Measurements from ENCODE around the gene GRM3. TPM values are rescaled to one million over a fixed set of nuclear protein-coding genes. Genes with fewer than 3 reads are reported as not detected.

The GRM3 gene
- total RNA-seq, 4 donors from 2014 or later: not detected

GRCh38 chr7:86784765-86785164 lies 141.1 kb downstream of the GRM3 start:
- Histone ChIP-seq H3K9me3 (no peaks in the 10 kb centered on the region), H3K27ac (no peak overlapping the region), H3K36me3 (no peaks in the 10 kb centered on the region), H3K4me3 (replicated peaks in 1 of 3) (no peak overlapping the region), H3K27me3 (no peaks in the 10 kb centered on the region), H3K4me1 (no peaks in the 10 kb centered on the region)
- DNase-seq: no peak
- intact Hi-C loops (cut with DNase I): no loop called here
- TF ChIP-seq CTCF (IDR thresholded peaks at IDR 0.05) (no peak), POLR2A (IDR thresholded peaks at IDR 0.05) (no peak)
- WGBS, 2 donors: 79 to 89% methylated on average over 2 of the region's 2 CpGs

DNA sequence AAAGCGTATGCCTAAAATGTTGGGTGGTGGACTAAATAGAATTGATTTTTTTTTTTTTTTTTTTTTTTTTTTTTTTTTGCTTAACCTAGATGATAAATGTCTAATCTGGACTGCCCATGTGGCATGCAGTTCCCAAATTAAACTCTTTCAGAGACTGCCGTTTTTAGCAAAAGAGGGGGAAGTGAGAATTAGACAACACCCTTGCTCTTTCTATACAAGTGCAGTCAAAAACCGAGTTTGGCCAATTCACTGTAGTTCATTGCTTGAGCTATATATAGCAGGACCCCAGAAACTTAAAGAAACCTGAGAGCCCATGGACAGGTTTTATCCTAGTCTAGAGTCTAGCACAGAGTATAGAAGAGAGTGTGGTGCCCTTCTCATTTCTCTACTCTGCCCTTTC lies 141.9 kb downstream of the GRM3 start:
- Histone ChIP-seq H3K4me3 (replicated peaks in 1 of 3) (no peak overlapping the region), H3K27me3 (no peaks in the 10 kb centered on the region), H3K4me1 (no peaks in the 10 kb centered on the region), H3K27ac (no peak overlapping the region), H3K36me3 (no peaks in the 10 kb centered on the region), H3K9me3 (no peaks in the 10 kb centered on the region)
- no peak for DNase-seq
- 77 to 91% methylated on average over 3 of the region's 3 CpGs for WGBS, 2 donors
- intact Hi-C loops (cut with DNase I): no loop called here
- TF ChIP-seq CTCF (IDR thresholded peaks at IDR 0.05) (no peak), POLR2A (IDR thresholded peaks at IDR 0.05) (no peak)

DNA sequence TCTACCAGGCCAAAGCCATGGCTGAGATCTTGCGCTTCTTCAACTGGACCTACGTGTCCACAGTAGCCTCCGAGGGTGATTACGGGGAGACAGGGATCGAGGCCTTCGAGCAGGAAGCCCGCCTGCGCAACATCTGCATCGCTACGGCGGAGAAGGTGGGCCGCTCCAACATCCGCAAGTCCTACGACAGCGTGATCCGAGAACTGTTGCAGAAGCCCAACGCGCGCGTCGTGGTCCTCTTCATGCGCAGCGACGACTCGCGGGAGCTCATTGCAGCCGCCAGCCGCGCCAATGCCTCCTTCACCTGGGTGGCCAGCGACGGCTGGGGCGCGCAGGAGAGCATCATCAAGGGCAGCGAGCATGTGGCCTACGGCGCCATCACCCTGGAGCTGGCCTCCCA lies 142.7 kb downstream of the GRM3 start:
- no peak for DNase-seq
- Histone ChIP-seq H3K4me1 (no peaks in the 10 kb centered on the region), H3K4me3 (replicated peaks in 1 of 3) (no peak overlapping the region), H3K27ac (no peak overlapping the region), H3K27me3 (no peaks in the 10 kb centered on the region), H3K9me3 (no peaks in the 10 kb centered on the region), H3K36me3 (no peaks in the 10 kb centered on the region)
- WGBS, 2 donors: 95 to 97% methylated on average over 14 to 32 of the region's 36 CpGs
- intact Hi-C loops (cut with DNase I): no loop called here
- TF ChIP-seq CTCF (IDR thresholded peaks at IDR 0.05): no peak
- no peak for TF ChIP-seq POLR2A (IDR thresholded peaks at IDR 0.05)

- Histone ChIP-seq H3K27me3 (no peaks in the 10 kb centered on the region), H3K27ac (no peak overlapping the region), H3K36me3 (no peaks in the 10 kb centered on the region), H3K4me3 (replicated peaks in 1 of 3) (no peak overlapping the region), H3K9me3 (no peaks in the 10 kb centered on the region), H3K4me1 (no peaks in the 10 kb centered on the region)
- intact Hi-C loops (cut with DNase I): no loop called here
- no peak for DNase-seq
- TF ChIP-seq POLR2A (IDR thresholded peaks at IDR 0.05) (no peak), CTCF (IDR thresholded peaks at IDR 0.05) (no peak)
- WGBS, 2 donors: 43 to 51% methylated on average over 1 of the region's 1 CpG
These were observed 145.2 kb downstream of the GRM3 start for GRCh38 chr7:86788948-86789347.

- no peak for DNase-seq
- Histone ChIP-seq H3K4me1 (no peaks in the 10 kb centered on the region), H3K4me3 (replicated peaks in 1 of 3) (no peak overlapping the region), H3K27me3 (no peaks in the 10 kb centered on the region), H3K36me3 (no peaks in the 10 kb centered on the region), H3K27ac (no peak overlapping the region), H3K9me3 (no peaks in the 10 kb centered on the region)
- TF ChIP-seq POLR2A (IDR thresholded peaks at IDR 0.05) (no peak), CTCF (IDR thresholded peaks at IDR 0.05) (no peak)
- intact Hi-C loops (cut with DNase I): no loop called here
These were observed 146.7 kb downstream of the GRM3 start for GRCh38 chr7:86790383-86790782.

Measured in thyroid gland (tissue), 4 donors.